HG03039 (cell line): Measurements from ENCODE around the gene RTL10.
"Not testable (repeated sequence)": the region's sequence is repeated elsewhere in the genome, so short reads cannot be mapped to it uniquely, and the experiment has no call there.

Experiments used
- ATAC-seq: cut with Tn5 transposase; IDR thresholded peaks from one replicate; pipeline ENCODE4 v1.9.1; 2021; ENCODE audit warnings: mild to moderate bottlenecking, moderate library complexity; ENCODE audit not compliant: unreplicated experiment

RTL10 gene

GRCh38 chr22:19845054-19845722 lies 9.5 kb downstream of the RTL10 start:
- no peak for ATAC-seq

GRCh38 chr22:19844377-19845053 lies 10.2 kb downstream of the RTL10 start:
- ATAC-seq, result no peak

GRCh38 chr22:19843857-19844376 lies 10.8 kb downstream of the RTL10 start:
- no peak for ATAC-seq

- no peak for ATAC-seq
Measured at GRCh38 chr22:19843107-19843856, 11.4 kb downstream of the RTL10 start.

- ATAC-seq, result no peak
Measured at GRCh38 chr22:19842393-19843106, 12.1 kb downstream of the RTL10 start.

GRCh38 chr22:19841641-19842392 lies 12.9 kb downstream of the RTL10 start:
- no peak for ATAC-seq

GRCh38 chr22:19840955-19841640 lies 13.6 kb downstream of the RTL10 start:
- ATAC-seq, result no peak

GRCh38 chr22:19840059-19840458 lies 14.6 kb downstream of the RTL10 start:
- no peak for ATAC-seq

- no peak for ATAC-seq
Measured at GRCh38 chr22:19837915-19838314, 16.8 kb downstream of the RTL10 start.

GRCh38 chr22:19836512-19836911 lies 18.2 kb downstream of the RTL10 start:
- ATAC-seq, result no peak

GRCh38 chr22:19834599-19834998 lies 20.1 kb downstream of the RTL10 start:
- ATAC-seq, result no peak

- not testable (repeated sequence) for ATAC-seq
Measured at GRCh38 chr22:19833327-19833726, 21.3 kb downstream of the RTL10 start.

- no peak for ATAC-seq
Measured at GRCh38 chr22:19832476-19833108, 22.1 kb downstream of the RTL10 start.

- not testable (repeated sequence) for ATAC-seq
Measured at GRCh38 chr22:19831979-19832378, 22.7 kb downstream of the RTL10 start.

GRCh38 chr22:19831016-19831415 lies 23.7 kb downstream of the RTL10 start:
- ATAC-seq, result no peak

GRCh38 chr22:19828035-19828401 lies 26.7 kb downstream of the RTL10 start:
- ATAC-seq, result no peak

- no peak for ATAC-seq
Measured at GRCh38 chr22:19827341-19828034, 27.2 kb downstream of the RTL10 start.

GRCh38 chr22:19826619-19826950 lies 28.1 kb downstream of the RTL10 start:
- ATAC-seq, result no peak
